Measurements from ENCODE around the gene WDR74. TPM values are rescaled to one million over a fixed set of nuclear protein-coding genes. Genes with fewer than 3 reads are reported as not detected.
A peak's percentile ranks its signal among the peaks of the same experiment; 100 is the strongest.

Gene WDR74
- total and polyA plus RNA-seq, 2 donors (not counting 1 experiment from before 2014, with no cell fraction given) = 122 to 131 TPM

- under 1% methylated on average over 15 of the region's 15 CpGs for WGBS (ENCODE audit: insufficient coverage)
- peaks cover 39 to 58% of the 10 kb centered on the region in 2 donors for H3K4me1 ChIP-seq (ENCODE audit: control insufficient read depth in 2 of 2, insufficient read depth in 2 of 2, low read length in 2 of 2)
These were observed 15.6 kb upstream of the WDR74 start for GRCh38 chr11:62854825-62855570.

More at GRCh38 chr11:62854825-62855570, 15.6 kb upstream of the WDR74 start:
- Mint-ChIP-seq H3K27ac (peak overlapping the region; percentile 98), H3K4me3 (peak overlapping the region; percentile 99), H3K27me3 (no peaks in the 10 kb centered on the region), H3K9me3 (ENCODE audit: insufficient read depth) (no peaks in the 10 kb centered on the region), H3K4me1 (peaks cover 61% of the 10 kb centered on the region)
- Histone ChIP-seq H3K27me3 (replicated peaks in 1 of 4; ENCODE audit: control extremely low read depth in 1 of 4, control insufficient read depth in 3 of 4, insufficient read depth in 4 of 4, low read length in 3 of 4) (no peaks in the 10 kb centered on the region), H2AFZ (ENCODE audit: insufficient read depth, low read depth, low read length, poor library complexity, severe bottlenecking) (peak overlapping the region; percentile 27), H4K20me1 (ENCODE audit: control insufficient read depth, insufficient read depth, low read length, poor library complexity, severe bottlenecking) (peaks cover 26% of the 10 kb centered on the region), H3K9ac (ENCODE audit: low read length) (peak overlapping the region; percentile 97), H3K9me3 (ENCODE audit: control extremely low read depth in 1 of 3, control insufficient read depth in 2 of 3, insufficient read depth in 1 of 3, low read length in 2 of 3) (no peaks in the 10 kb centered on the region), H3K79me2 (ENCODE audit: control insufficient read depth, insufficient read depth, low read length) (peaks cover 50% of the 10 kb centered on the region), H3K36me3 (replicated peaks in 1 of 2; ENCODE audit: control extremely low read depth in 1 of 2, control insufficient read depth in 1 of 2, extremely low read depth in 1 of 2, insufficient read depth in 2 of 2, low read length in 1 of 2) (peaks cover 17 to 39% of the 10 kb centered on the region in 2 experiments), H3K27ac (ENCODE audit: low read length in 2 of 2) (peak overlapping the region; percentile 44 to 84), H3K4me2 (replicated peaks; ENCODE audit: low read depth, low read length, poor library complexity, severe bottlenecking) (peak overlapping the region; percentile 95), H3K4me3 (ENCODE audit: control extremely low read depth in 1 of 5, extremely low read depth in 1 of 5, insufficient read depth in 1 of 5, low read depth in 2 of 5, low read length in 4 of 5) (peak overlapping the region; percentile 68 to 100 (median 99))
- ChIA-PET POLR2A (interaction anchor here (0.6 to 5.2 kb wide), 15 partner anchors 10 to 264 kb away, joined by 3 to 159 read pairs (median 9); partner anchors contain the start of genes HNRNPUL2, LBHD1, SLC3A2 and STX5), CTCF (interaction anchor here (0.9 to 3.6 kb wide), 13 partner anchors 9 to 312 kb away, joined by 3 to 36 read pairs (median 6); partner anchors contain the start of genes SLC3A2 and TMEM179B)
- TF ChIP-seq EZH2 (IDR thresholded peaks at IDR 0.05; ENCODE audit: borderline replicate concordance, insufficient read depth, low read depth, low read length, poor library complexity, severe bottlenecking) = no peak
- TF ChIP-seq CTCF (IDR thresholded peaks at IDR 0.05) = no peak
- no peak for ATAC-seq (ENCODE audit: low read depth)
- no peak for DNase-seq
- intact Hi-C loops (cut with micrococcal nuclease) = loop anchor here (1.0 to 5.0 kb wide), 2 partner anchors 13 to 148 kb away; partner anchors contain the start of genes BSCL2 and GNG3
